ENCODE data around the gene TAPT1. TPM values are rescaled to one million over a fixed set of nuclear protein-coding genes. Genes with fewer than 3 reads are reported as not detected.
A peak's percentile ranks its signal among the peaks of the same experiment; 100 is the strongest.

The TAPT1 gene
- total RNA-seq, 1 donor from 2014 or later = 32.9 TPM

DNA sequence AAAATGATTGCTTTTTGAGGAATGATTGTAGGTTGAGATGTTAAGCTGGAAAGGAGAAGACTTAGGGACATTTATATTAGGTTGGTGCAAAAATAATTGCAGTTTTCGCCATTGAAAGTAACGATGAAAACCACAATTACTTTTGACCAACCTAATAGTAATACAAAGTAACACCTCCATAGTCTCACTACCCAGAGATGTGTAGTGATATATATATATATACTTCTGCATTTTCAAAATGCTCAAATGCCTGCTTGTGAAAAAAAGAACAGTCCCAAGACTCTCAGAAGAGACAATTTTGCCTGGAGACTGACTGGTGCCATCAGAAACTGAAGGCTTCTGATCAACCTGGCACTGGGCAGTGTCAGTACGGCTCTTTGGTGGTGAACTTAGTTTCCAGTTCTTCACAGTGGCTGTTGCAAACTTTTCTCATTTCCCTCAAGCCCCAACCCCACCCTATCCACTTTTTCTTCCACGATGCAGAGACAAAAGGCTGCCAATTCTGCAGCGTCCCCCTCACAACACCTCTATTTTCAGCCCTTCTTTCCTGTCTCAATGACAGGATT, 35.1 kb upstream of the TAPT1 start:
- Mint-ChIP-seq H3K27ac (no peak overlapping the region), H3K4me3 (ENCODE audit: low read depth) (no peak overlapping the region), H3K27me3 (ENCODE audit: low read depth) (no peaks in the 10 kb centered on the region), H3K9me3 (no peaks in the 10 kb centered on the region), H3K4me1 (ENCODE audit: low read depth) (peaks cover 22% of the 10 kb centered on the region), H3K36me3 (ENCODE audit: low read depth) (peaks cover 9% of the 10 kb centered on the region)
- intact Hi-C loops (cut with micrococcal nuclease) = loop anchor here (5.0 to 10.0 kb wide), 2 partner anchors 34 to 377 kb away; partner anchors contain the start of gene TAPT1
- DNase-seq (ENCODE audit: low spot score) = no peak

- Mint-ChIP-seq H3K27ac (peak overlapping the region; percentile 51), H3K27me3 (ENCODE audit: low read depth) (no peaks in the 10 kb centered on the region), H3K4me3 (ENCODE audit: low read depth) (no peak overlapping the region), H3K4me1 (ENCODE audit: low read depth) (peaks cover 22% of the 10 kb centered on the region), H3K9me3 (peaks cover 4% of the 10 kb centered on the region), H3K36me3 (ENCODE audit: low read depth) (peaks cover 13% of the 10 kb centered on the region)
- no peak for DNase-seq (ENCODE audit: low spot score)
- intact Hi-C loops (cut with micrococcal nuclease) = loop anchor here (1.0 to 10.0 kb wide), 4 partner anchors 22 to 375 kb away; partner anchors contain the start of gene TAPT1
Observed at GRCh38 chr4:16259889-16260246, 33.6 kb upstream of the TAPT1 start.

GRCh38 chr4:16259241-16259888, 33.1 kb upstream of the TAPT1 start:
- Mint-ChIP-seq H3K4me3 (ENCODE audit: low read depth) (no peak overlapping the region), H3K27me3 (ENCODE audit: low read depth) (no peaks in the 10 kb centered on the region), H3K4me1 (ENCODE audit: low read depth) (peaks cover 22% of the 10 kb centered on the region), H3K27ac (peak overlapping the region; percentile 51), H3K9me3 (peaks cover 4% of the 10 kb centered on the region), H3K36me3 (ENCODE audit: low read depth) (peaks cover 15% of the 10 kb centered on the region)
- intact Hi-C loops (cut with micrococcal nuclease) = loop anchor here (2.0 kb wide), 1 partner anchor 55 kb away; no protein-coding TSS in a partner anchor
- no peak for DNase-seq (ENCODE audit: low spot score)

GRCh38 chr4:16257611-16258010, 31.3 kb upstream of the TAPT1 start:
- Mint-ChIP-seq H3K36me3 (ENCODE audit: low read depth) (peaks cover 28% of the 10 kb centered on the region), H3K9me3 (peaks cover 4% of the 10 kb centered on the region), H3K27ac (no peak overlapping the region), H3K4me3 (ENCODE audit: low read depth) (no peak overlapping the region), H3K27me3 (ENCODE audit: low read depth) (no peaks in the 10 kb centered on the region), H3K4me1 (ENCODE audit: low read depth) (peaks cover 22% of the 10 kb centered on the region)
- intact Hi-C loops (cut with micrococcal nuclease) = loop anchor here (2.0 kb wide), 1 partner anchor 53 kb away; no protein-coding TSS in a partner anchor
- DNase-seq (ENCODE audit: low spot score) = no peak

DNA sequence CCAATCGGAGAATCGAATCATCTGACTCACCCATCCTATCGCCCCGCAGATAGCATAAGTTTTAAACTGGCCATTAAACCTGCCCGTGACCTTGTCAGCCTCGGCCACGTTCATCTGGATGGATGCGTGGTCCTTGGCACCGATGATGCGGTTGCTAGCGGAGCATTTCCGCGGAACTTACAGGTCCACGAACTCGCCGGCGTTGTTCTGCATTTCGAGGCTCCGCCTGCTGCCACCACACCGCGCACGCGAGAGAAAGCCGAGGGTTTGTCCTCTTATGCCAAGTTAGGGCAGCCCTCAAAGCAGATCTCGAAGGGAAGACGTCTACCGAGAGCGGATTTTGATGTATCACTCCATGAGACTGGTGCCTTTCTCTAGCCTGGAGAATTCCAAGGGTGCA, 30.1 kb upstream of the TAPT1 start:
- no peak overlapping the region for H3K27ac Mint-ChIP-seq
- H3K9me3 Mint-ChIP-seq = peaks cover 4% of the 10 kb centered on the region
- H3K4me3 Mint-ChIP-seq (ENCODE audit: low read depth) = no peak overlapping the region
- no peak for DNase-seq (ENCODE audit: low spot score)
- H3K4me1 Mint-ChIP-seq (ENCODE audit: low read depth) = peaks cover 22% of the 10 kb centered on the region
- intact Hi-C loops (cut with micrococcal nuclease) = no loop called here
- peaks cover 32% of the 10 kb centered on the region for H3K36me3 Mint-ChIP-seq (ENCODE audit: low read depth)
- no peaks in the 10 kb centered on the region for H3K27me3 Mint-ChIP-seq (ENCODE audit: low read depth)

GRCh38 chr4:16255730-16256129, 29.5 kb upstream of the TAPT1 start:
- intact Hi-C loops (cut with micrococcal nuclease) = no loop called here
- peaks cover 4% of the 10 kb centered on the region for H3K9me3 Mint-ChIP-seq
- H3K27ac Mint-ChIP-seq = no peak overlapping the region

GRCh38 chr4:16253127-16253960, 27.1 kb upstream of the TAPT1 start:
- Mint-ChIP-seq H3K27me3 (ENCODE audit: low read depth) (no peaks in the 10 kb centered on the region), H3K4me3 (ENCODE audit: low read depth) (no peak overlapping the region), H3K9me3 (peaks cover 4% of the 10 kb centered on the region), H3K36me3 (ENCODE audit: low read depth) (peaks cover 32% of the 10 kb centered on the region), H3K27ac (no peak overlapping the region), H3K4me1 (ENCODE audit: low read depth) (peaks cover 15% of the 10 kb centered on the region)
- DNase-seq (ENCODE audit: low spot score) = no peak
- intact Hi-C loops (cut with micrococcal nuclease) = no loop called here

More at GRCh38 chr4:16255730-16256129, 29.5 kb upstream of the TAPT1 start:
- Mint-ChIP-seq H3K36me3 (ENCODE audit: low read depth) (peaks cover 32% of the 10 kb centered on the region), H3K4me1 (ENCODE audit: low read depth) (peaks cover 22% of the 10 kb centered on the region), H3K4me3 (ENCODE audit: low read depth) (no peak overlapping the region), H3K27me3 (ENCODE audit: low read depth) (no peaks in the 10 kb centered on the region)
- no peak for DNase-seq (ENCODE audit: low spot score)

DNA sequence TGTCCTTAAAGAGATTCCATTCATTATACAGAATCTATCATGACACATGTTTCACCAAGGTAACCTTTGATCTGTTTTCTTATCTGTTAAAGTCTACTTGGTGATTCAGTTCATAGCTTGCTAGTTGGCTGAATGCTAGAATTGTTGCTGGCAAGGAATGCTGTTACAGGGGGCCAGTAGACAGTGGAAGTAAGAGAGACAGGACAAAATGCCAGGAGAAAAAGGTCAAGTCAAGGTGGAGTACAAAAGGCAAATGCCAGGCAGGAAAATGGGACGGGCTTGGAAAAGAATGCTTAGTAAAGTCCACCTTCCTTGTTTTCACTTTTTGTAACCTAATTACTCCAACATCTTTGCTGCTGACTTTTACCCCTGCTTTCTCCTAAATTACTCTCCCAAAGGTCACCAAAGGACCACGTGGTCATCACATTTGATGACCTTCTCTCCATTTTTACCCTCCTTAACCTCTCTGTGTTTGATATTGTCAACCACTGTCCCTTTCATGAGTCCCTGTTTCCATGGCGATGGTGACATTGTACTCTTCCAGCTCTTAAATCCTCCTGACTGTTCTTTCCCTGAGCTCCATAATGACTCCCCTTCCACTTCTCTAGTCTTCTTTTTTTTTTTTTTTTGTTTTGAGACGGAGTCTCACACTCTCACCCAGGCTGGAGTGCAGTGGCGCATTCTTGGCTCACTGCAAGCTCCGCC, 24.5 kb upstream of the TAPT1 start:
- Mint-ChIP-seq H3K27me3 (ENCODE audit: low read depth) (no peaks in the 10 kb centered on the region), H3K36me3 (ENCODE audit: low read depth) (peaks cover 22% of the 10 kb centered on the region), H3K9me3 (peaks cover 4% of the 10 kb centered on the region), H3K4me3 (ENCODE audit: low read depth) (no peak overlapping the region), H3K4me1 (ENCODE audit: low read depth) (peaks cover 7% of the 10 kb centered on the region), H3K27ac (no peak overlapping the region)
- intact Hi-C loops (cut with micrococcal nuclease) = no loop called here
- no peak for DNase-seq (ENCODE audit: low spot score)

GRCh38 chr4:16248605-16249004, 22.3 kb upstream of the TAPT1 start:
- H3K4me1 Mint-ChIP-seq (ENCODE audit: low read depth) = peaks cover 5% of the 10 kb centered on the region
- H3K4me3 Mint-ChIP-seq (ENCODE audit: low read depth) = no peak overlapping the region
- no peaks in the 10 kb centered on the region for H3K27me3 Mint-ChIP-seq (ENCODE audit: low read depth)
- H3K27ac Mint-ChIP-seq = no peak overlapping the region
- no peak for DNase-seq (ENCODE audit: low spot score)
- H3K9me3 Mint-ChIP-seq = no peaks in the 10 kb centered on the region
- intact Hi-C loops (cut with micrococcal nuclease) = no loop called here
- peaks cover 11% of the 10 kb centered on the region for H3K36me3 Mint-ChIP-seq (ENCODE audit: low read depth)

- H3K27ac Mint-ChIP-seq = no peak overlapping the region
- H3K4me3 Mint-ChIP-seq (ENCODE audit: low read depth) = no peak overlapping the region
- no peaks in the 10 kb centered on the region for H3K36me3 Mint-ChIP-seq (ENCODE audit: low read depth)
- H3K9me3 Mint-ChIP-seq = no peaks in the 10 kb centered on the region
- no peaks in the 10 kb centered on the region for H3K27me3 Mint-ChIP-seq (ENCODE audit: low read depth)
- intact Hi-C loops (cut with micrococcal nuclease) = no loop called here
- H3K4me1 Mint-ChIP-seq (ENCODE audit: low read depth) = peaks cover 3% of the 10 kb centered on the region
- no peak for DNase-seq (ENCODE audit: low spot score)
Observed at GRCh38 chr4:16245241-16245640, 19.0 kb upstream of the TAPT1 start.

DNA sequence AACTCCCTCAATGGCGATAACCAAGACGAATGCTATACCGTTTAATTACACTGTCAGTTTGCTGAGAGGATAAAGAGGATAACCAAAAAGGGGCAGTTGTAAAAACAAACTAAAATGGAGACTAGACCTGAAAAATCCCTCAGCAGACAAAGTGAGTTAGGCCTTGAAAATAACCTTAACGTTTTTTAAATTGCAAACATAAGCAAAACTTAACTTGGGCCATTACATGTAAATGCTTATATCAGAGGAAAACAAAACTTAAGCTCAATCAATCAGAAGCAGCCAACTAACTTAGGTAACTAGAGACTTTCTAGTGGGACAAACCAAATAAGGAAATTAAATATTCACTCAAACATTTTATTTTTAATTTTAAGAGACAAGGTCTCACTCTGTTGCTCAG, 17.0 kb upstream of the TAPT1 start:
- Mint-ChIP-seq H3K4me3 (ENCODE audit: low read depth) (no peak overlapping the region), H3K9me3 (no peaks in the 10 kb centered on the region), H3K27ac (no peak overlapping the region), H3K36me3 (ENCODE audit: low read depth) (no peaks in the 10 kb centered on the region), H3K4me1 (ENCODE audit: low read depth) (no peaks in the 10 kb centered on the region), H3K27me3 (ENCODE audit: low read depth) (peaks cover 2% of the 10 kb centered on the region)
- no peak for DNase-seq (ENCODE audit: low spot score)
- intact Hi-C loops (cut with micrococcal nuclease) = no loop called here

GRCh38 chr4:16240300-16240699, 14.0 kb upstream of the TAPT1 start:
- no peak overlapping the region for H3K4me3 Mint-ChIP-seq (ENCODE audit: low read depth)

More at GRCh38 chr4:16240300-16240699, 14.0 kb upstream of the TAPT1 start:
- Mint-ChIP-seq H3K27me3 (ENCODE audit: low read depth) (peaks cover 3% of the 10 kb centered on the region), H3K9me3 (no peaks in the 10 kb centered on the region), H3K4me1 (ENCODE audit: low read depth) (no peaks in the 10 kb centered on the region), H3K36me3 (ENCODE audit: low read depth) (no peaks in the 10 kb centered on the region), H3K27ac (no peak overlapping the region)
- intact Hi-C loops (cut with micrococcal nuclease) = no loop called here
- DNase-seq (ENCODE audit: low spot score) = no peak

All from activated T-helper 2 cell treated with anti-CD3 and anti-CD28 coated beads, Interferon-gamma antibody, Interleukin-2, Interleukin-4, amounts not matched to agents 10 μg/mL and 5 μg/mL and 100 μg/mL, durations not matched to agents 14 hours and 24 hours and 36 hours (primary cell).